NCI-H1930 (cell line): ENCODE results near the gene HNRNPL.
"Not testable (repeated sequence)": the region's sequence is repeated elsewhere in the genome, so short reads cannot be mapped to it uniquely, and the experiment has no call there.

Experiments used
- DNase-seq, 2 experiments: peaks; one replicate each; lab custom pipeline; 2025; lab: John Stamatoyannopoulos, UW

Gene HNRNPL

DNA sequence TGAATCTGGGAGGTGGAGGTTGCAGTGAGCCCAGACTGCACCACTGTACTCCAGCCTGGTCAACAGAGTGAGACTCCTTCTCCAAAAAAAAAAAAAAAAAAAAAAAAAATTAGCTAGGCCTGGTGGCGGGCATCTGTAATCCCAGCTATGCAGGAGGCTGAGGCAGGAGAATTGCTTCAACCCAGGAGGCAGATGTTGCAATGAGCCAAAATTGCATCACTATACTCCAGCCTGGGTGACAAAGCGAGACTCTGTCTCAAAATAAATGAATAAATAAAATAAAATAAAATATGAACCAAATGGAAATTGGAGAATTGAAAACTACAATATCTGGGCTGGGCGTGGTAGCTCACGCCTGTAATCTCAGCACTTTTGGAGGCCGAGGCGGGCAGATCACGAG lies 20.6 kb downstream of the HNRNPL start:
- DNase-seq: not testable (repeated sequence)

DNA sequence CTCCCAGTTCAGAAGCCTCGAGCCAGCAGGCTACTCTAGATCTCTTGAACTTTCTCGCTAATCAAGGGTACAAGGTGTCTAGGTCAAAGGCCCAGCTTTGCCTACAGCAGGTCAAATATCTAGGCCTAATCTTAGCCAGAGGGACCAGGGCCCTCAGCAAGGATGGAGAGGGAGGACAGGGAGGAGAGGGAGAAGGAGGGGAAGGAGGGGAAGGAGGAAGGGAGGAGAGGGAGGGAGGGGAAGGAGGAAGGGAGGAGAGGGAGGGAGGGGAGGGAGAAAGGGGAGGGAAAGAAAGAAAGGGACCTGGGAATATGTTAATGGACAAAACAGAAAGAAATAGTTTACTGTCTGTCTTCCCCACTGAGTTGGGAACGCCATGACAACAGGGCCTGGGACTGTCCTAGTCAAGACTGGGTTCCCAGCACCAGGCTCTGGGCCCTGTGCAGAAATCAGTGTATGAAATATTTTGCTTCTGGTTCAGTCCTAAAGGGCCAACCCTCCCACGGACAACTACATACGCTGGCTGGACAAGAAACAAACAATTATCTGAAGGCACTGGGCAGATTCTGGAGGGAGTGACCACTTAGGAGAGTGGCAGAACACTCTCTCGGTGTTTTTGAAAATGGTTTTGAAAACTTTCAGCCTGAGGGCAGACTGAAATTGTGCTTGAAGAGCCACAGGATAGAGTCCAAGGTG lies 22.8 kb downstream of the HNRNPL start:
- no peak for DNase-seq

DNA sequence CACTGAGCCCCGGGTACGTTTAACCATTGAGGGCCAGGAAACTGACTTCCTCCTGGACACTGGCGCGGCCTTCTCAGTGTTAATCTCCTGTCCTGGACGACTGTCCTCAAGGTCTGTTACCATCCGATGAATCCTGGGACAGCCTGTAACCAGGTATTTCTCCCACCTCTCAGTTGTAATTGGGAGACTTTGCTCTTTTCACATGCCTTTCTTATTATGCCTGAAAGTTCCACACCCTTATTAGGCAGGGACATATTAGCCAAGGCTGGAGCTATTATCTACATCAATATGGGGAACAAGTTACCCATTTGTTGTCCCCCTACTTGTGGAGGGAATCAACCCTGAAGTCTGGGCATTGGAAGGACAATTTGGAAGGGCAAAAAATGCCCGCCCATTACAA lies 23.9 kb downstream of the HNRNPL start:
- not testable (repeated sequence) for DNase-seq

DNA sequence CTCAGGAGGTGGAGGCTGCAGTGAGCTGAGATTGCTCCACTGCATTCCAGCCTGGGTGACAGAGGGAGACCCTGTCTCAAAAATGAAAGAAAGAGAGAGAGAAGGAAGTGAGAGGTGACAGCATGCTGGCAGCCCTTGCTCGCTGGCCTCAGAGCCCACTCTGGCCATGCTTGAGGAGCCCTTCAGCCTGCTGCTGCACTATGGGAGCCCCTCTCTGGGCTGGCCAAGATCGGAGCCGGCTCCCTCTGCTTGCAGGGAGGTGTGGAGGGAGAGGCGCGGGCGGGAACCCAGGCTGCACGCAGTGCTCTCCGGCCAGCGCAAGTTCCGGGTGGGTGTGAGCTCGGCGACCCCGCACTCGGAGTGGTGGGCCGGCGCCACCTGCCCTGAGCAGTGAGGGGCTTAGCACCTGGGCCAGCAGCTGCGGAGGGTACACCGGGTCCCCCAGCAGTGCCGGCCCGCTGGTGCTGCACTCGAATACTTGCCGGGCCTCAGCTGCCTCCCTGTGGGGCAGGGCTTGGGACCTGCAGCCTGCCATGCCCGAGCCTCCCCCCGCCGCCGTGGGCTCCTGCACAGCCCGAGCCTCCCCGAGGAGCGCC lies 28.5 kb downstream of the HNRNPL start:
- DNase-seq: not testable (repeated sequence)

DNA sequence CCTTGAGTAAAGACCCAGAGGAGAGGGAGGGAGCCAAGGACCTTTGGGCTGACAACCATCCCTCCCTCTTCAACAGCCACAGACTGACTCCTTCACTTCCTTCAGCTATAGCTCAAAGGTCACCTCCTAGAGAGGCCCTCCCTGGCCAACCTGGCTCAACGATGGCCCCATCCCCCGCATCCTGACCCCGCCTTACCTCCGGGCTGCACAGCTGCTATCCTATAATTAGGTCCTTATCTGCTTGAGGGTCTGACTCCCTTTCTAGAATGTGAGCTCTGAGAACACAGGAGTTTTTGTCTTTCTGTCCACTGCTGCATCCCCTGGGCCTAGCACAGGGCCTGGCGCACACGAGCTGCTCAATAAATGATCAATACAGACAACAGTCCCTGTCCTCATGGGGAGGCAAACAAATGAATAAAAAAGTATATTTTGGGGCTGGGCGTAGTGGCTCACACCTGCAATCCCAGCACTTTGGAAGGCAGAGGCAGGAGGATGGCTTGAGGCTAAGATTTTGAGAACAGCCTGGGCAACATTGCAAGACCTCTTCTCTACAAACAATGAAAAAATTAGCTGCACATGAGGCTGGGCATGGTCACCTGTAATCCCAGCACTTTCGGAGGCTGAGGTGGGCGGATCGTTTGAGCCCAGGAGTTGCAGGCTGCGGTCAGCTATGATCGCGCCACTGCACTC lies 30.4 kb downstream of the HNRNPL start:
- no peak for DNase-seq

DNA sequence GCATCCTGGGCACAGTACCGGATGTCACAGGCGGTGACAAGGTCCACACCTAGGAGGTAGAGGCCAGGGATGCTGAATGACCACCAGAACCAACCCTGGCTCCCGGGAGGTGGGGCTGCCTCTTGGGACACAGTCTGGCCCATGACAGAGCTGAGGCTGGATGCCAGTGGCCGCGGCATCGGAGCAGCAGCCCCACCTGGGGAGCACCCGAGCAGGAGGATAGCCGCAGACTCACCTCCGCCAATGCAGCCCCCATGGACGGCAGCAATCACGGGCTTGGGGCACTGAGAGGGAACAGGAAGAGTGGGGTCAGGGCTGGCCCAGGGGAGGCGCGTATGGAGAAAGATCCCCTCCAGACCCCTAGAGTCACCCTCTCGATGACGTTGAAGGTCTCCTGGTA lies 32.7 kb downstream of the HNRNPL start:
- DNase-seq: no peak

DNA sequence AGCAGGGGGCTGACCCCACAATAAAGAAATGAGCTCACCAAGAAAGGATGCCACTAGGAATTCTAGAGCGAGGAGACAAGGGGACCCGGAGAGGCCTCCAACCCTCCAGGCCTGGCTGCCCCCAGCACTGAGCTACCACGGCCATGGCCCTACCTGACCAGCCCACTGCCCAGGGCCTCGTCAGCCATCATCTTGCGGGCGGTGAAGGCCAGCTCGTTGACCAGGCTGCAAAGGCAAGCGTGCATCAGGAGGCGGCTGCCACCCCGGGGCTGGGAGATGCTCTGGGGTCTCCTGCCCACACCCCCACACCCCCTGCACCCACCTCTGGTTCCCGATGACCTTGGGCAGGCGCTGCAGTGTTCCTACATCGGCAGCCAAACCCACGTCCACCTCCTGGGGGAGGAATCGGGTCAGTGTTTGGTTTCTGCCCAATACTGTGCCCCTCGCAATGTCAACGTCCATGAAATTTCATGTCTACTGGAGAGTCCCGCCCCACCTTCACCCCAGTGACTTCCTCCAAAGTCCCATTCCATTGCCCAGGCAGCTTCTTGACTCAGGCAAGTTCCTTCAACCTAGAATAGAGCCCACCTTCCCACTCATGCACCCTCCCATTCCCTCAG lies 33.5 kb downstream of the HNRNPL start:
- no peak for DNase-seq

DNA sequence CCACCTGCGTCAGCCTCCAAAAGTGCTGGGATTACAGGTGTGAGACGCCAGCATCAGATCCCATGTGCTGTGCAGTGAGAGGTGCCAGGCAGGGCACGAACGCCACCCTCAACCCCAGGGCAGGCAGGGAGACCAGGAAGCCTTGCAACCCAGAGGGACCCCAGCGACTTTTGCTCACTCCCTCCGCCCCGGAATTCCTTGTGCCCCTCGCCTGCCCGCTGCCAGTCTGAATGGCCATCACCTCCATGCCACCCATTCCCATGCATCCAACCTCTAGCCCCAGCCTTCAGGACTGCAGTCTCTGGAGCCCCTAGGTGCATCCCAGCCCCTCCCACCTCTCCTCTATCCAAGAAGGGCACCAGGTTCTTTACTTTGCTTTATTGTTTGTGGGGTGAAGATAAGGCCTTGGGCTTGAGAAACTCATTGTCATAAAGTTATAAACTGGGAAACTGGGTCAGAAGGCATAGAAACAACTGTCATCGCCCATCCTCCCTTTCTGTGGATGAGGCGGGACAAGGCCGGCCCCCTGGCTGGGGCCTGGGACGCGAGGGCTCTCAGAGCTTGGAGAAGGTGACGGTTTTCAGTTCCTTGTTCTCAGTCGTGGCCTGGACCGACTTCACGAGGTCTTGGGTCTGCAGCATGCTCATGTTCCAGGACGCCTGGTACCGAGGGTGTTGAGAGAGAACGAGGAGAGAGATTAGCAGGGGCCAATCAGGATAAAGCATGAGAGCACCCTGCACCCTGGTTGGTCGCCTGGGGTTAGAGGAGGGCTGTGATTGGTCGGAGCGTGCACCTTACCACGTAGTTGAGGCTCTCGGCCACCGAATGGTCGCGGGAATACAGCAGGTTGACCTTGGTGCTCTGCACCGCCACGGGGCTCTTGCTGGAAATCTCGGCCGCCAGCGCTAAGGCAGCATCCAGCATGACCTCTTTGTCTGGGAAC lies 34.5 kb downstream of the HNRNPL start:
- DNase-seq: no peak

DNA sequence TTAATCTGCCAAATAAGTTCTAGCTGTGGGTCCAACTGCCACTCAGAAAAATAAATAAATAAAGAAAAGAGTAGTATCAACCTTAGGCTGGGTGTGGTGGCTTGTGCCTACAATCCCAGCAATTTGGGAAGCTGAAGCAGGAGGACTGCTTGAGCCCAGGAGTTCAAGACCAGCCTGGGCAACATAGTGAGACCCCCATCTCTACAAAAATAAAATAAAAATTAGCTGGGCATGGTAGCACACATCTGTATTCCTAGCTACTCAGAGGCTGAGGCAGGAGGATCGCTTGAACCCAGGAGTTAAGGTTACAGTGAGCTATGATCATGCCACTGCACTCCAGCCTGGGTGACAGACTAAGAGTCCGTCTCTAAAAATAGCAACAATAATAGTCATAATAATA lies 35.9 kb downstream of the HNRNPL start:
- DNase-seq: not testable (repeated sequence)

DNA sequence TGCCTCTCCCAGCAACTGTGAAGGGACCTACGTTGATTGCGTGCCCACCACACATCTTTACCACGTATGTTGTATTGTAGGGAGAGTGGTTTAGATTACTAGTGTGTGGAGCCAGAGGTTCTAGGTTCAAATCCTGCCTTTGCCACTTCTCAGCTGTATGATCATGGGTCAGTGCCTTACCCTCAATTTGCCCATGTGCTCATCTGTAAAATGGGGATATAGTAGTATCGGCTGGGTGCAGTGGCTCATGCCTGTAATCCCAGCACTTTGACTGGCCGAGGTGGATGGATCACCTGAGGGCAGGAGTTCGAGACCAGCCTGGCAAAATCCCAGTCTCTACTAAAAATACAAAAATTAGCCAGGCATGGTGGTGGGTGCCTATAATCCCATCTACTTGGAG lies 36.5 kb downstream of the HNRNPL start:
- no peak for DNase-seq

DNA sequence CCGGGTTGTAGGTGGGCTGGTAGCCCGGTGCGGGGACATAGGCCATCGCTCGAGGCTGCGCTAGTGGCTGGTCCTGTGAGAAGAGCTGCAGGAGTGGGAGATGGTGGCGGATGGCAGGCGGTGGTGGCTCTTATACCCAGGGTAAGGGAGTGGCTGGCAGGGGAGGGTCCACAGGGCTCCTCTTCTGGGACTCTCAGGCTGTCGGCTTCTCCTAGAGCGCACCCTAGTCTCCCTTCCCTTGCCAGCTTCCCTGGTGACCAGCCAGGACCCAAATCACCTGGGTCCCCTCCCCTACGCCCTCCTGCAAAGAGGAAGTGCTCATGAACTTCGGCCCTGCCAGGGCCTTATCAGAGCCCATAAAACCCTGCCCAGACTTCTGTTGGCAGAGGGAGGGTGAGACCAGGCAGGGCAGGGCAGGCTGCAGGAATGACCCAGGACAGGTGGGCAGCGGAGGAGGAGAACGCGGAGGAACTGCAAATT lies 36.9 kb downstream of the HNRNPL start, which contains the start of gene LGALS4:
TSS of gene LGALS4 (minus strand) at position 105 of the 480 bp plus-strand sequence. CDS start at position 46, 59 bp downstream.
- DNase-seq: no peak

DNA sequence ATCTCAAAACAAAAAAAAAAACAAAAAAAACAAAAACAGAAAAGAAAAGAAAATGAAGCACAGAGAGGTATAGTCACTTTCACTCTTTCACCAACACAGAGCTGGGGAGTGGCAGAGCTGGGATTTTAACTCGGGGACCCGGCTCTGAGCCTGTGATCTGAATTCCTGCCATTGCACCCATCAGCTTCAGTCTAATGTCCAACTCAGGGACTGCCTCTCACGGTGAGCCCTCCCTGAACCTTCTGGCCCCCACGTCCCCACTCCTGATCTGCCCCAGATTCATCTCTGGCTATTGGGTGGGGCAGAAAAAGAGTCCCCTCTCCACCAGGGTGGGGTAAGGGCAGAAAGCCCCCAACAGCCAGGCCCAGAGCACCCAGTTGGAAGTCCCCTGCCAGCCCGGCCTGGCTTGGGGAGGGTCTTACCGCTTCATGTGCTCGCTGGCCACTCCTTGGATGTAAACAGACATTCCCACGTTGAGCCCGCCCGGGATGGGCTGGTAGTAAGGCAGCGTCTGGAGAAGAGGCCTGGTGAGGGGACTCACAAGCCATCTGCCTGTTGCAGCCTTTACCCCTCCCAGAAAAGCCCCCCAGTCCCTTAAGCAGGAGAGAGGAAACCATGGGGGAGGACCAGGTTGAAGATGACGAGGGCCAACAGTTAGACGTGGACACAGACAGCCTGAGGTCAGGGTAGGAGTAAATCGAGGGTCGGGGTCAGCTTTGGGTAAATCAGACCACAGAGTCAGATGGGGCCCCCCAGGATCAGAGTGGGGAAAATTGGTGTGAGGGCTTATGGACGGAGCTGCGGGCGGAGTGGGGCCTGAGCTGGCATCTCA lies 37.6 kb downstream of the HNRNPL start:
- no peak for DNase-seq

DNA sequence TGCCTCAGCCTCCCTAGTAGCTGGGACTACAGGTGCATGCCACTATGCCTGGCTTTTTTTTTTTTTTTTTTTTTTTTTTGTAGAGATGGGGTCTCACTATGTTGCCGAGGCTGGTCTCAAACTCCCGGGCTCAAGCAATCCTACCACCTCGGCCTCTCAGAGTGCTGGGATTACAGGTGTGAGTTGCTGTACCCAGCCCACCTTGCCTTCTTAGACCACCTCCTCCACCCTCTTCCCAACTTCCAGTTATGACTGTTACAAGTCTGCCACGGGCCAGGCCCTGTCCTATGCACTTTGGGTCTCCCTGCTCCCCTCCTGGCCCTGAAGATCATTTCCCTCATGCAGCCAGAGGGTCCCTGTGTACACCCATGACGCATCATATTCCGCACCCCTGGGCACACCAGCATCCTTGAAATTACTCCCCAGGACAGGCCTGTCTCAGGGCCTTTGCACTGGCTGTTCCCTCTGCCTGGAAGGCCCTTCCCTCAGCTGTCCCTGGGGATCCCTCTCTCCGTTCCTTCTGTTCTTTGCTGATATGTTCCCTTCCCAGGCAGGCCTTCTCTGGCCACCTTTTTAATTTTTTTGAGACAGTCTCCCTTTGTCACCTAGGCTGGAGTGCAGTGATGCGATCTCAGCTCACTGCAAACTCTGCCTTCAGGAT lies 40.1 kb downstream of the HNRNPL start:
- DNase-seq: no peak

DNA sequence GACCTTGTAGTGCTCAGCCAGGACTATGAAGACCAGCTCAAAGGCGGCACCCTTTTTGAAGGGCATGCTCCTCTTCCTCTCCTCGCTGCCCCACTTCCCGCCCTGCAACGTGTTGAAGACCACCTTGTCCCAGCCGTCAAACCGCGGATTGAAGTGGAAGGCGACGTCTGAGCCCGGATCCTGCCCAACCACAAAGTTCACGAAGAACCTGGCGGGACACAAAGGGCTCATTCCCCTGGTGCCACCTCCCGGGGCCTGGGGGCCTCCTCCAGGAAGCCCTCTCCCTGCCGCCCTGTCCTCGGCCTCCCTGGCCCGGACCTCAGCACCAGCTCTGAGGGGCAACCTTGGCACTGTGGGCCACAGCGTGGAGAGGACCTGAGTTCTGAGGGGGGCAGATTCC lies 41.0 kb downstream of the HNRNPL start:
- DNase-seq: no peak

DNA sequence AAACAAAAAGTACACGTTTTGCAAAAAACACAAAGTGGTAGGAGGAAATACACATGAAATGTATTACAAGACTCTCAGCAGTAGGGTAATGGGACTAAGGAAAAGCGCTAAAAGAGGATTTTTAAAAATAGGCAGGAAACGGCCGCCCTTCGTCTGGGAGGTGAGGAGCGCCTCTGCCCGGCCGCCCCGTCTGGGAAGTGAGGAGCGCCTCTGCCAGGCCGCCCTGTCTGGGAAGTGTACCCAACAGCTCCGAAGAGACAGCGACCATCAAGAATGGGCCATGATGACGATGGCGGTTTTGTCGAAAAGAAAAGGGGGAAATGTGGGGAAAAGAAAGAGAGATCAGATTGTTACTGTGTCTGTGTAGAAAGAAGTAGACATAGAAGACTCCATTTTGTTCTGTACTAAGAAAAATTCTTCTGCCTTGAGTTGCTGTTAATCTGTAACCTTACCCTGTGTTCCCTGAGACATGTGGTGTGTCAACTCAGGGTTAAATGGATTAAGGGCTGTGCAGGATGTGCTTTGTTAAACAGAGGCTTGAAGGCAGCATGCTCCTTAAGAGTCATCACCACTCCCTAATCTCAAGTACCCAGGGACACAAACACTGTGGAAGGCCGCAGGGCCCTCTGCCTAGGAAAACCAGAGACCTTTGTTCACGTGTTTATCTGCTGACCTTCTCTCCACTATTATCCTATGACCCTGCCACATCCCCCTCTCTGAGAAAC lies 42.2 kb downstream of the HNRNPL start:
- not testable (repeated sequence) for DNase-seq

DNA sequence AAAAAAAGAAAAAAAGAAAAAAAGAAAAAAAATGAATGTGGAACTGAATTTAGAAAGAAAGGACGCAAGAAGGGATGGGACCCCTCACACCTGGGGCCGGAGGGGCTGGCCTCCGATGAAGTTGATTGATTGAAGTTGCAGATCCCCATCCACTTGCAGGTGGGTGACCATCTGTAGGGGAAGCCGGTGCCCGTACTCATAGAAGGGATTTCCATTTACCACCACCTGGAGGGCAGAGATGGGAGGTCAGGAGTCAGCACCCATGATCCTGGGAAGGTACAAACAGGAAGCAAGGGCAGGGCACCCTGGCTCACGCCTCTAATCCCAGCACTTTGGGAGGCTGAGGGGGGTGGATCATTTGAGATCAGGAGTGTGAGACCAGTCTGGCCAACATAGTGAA lies 43.4 kb downstream of the HNRNPL start:
- DNase-seq: no peak

DNA sequence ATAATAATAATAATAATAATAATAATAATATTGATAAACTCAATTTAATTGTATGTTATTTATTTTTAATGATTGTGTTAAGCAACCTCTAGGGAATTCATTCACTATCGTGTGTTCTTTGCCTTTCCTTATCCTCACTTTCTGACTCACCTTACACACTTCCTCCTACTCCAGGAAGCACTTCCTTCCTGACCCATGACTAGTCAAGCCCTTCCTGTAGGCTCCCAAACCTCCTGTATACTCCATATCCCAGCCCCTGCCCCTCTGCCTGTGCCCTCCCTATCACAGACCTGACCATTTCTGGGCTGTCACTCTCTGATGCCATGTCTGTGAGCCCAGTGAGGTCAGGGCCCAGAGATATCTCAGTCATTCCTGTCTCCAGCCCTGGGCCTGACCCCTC lies 44.6 kb downstream of the HNRNPL start:
- no peak for DNase-seq

DNA sequence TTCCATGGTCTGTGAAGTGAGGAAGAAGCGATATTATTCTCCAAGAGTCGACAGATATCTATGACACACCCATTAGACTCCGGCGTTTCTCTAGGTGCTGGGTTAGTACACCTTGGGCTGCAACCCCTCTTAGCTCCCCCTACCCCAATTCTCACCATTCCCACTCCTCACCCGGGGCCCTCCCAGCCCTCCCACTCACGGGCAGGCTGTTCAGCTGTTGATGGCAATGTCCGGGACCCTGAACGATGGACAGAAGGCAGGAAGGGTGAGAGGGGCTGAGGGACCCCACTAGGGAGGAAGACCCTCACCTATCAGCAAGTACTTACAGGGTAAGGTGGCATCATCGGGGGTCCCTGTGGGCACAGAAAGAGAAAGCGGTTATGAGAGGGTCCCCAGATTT lies 46.2 kb downstream of the HNRNPL start:
- DNase-seq: no peak

DNA sequence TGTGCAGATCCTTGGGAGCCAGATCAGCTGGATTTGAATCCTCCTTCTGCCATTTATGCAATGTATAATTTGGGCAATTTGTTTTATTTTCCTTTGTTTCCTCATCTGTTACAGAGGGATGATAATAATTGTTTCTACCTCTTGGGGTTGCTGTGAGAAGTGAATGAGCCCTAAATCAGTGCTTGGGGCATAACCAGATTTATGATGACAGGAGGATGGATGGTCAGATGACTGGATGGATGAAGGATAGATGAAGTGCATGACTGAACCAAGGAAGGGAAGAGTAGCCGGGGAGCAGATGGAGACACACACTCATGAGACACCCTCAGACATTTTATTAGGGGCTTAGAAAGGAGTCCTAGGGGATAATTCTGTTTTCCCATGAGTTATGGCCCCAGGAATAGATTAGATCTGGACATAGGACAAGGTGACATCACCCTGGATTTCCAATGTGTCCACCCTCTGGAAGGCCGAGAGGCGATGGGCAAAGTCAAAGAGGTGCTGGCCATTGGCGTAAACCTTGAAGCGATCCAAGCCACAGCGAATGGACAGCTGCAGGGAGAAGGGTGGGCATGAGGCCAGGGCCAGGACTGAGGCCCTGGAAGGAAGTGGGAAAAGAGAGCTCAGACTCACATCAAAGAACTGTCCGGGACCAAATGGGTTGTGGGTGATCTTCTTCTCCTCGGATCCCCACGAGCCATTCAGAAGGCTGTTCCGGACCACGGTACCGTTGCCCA lies 48.3 kb downstream of the HNRNPL start:
- no peak for DNase-seq
